ENCODE results near the gene SYCP2L.
"Not testable (repeated sequence)": the region's sequence is repeated elsewhere in the genome, so short reads cannot be mapped to it uniquely, and the experiment has no call there.

Gene SYCP2L

DNA sequence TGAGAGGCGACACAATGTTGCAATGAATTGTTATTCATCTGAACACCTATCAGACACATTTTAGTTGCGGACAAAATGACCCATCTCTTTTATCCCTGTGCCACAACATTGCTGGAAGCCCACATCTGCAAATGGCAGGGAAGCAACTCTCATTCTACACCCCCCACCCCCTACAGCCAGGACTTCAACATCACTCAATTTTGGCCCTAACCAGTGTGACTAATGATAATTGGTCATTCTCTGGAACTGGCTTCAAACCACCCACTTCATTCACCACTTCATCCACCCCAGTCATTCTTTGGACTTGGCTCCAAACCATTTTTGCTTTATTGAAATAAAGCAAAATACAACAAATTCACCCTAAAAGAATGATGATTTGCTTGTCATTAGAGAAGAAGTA is 6.5 kb upstream of the SYCP2L start:
- no peak for DNase-seq

DNA sequence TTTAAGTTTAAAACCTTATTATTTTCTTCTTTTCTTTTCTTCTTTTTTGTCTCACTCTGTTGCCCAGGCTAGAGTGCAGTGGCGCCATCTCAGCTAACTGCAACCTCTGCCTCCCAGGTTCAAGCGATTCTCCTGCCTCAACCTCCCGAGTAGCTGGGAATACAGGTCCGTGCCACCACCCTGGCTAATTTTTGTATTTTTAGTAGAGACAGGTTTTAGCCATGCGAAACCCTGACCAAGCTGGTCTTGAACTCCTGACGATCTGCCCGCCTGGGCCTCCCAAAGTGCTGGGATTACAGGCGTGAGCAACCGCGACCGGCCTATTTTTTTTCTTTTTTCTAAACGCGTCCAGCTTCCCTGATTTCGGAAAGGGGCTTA is 4.6 kb upstream of the SYCP2L start:
- not testable (repeated sequence) for DNase-seq

DNA sequence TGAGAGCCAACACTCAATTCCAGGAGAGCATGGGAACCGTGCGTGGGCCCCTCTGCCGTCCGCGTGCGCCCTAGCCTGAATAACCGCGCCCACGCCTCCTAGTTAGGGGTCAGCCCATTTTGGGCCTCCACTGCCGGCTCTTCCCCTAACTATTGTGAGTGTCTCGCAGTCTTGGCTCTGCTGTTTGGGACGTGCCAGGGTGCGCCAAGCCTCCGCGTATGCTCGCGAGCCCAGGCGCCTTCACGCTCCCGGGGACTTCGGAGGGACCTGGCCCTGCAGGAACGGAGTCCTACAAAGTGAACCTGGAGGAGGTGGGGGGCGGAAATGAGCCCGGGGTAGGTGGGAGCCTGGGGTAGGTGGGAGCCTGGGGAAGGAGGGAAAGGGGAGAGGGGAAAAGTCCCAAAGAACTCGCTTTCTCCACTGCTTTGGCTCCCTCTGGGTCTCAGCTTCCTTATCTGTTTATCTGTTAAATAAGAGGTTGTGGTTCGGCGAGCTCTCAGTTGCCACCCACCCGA is 4.1 kb upstream of the SYCP2L start:
- no peak for DNase-seq

DNA sequence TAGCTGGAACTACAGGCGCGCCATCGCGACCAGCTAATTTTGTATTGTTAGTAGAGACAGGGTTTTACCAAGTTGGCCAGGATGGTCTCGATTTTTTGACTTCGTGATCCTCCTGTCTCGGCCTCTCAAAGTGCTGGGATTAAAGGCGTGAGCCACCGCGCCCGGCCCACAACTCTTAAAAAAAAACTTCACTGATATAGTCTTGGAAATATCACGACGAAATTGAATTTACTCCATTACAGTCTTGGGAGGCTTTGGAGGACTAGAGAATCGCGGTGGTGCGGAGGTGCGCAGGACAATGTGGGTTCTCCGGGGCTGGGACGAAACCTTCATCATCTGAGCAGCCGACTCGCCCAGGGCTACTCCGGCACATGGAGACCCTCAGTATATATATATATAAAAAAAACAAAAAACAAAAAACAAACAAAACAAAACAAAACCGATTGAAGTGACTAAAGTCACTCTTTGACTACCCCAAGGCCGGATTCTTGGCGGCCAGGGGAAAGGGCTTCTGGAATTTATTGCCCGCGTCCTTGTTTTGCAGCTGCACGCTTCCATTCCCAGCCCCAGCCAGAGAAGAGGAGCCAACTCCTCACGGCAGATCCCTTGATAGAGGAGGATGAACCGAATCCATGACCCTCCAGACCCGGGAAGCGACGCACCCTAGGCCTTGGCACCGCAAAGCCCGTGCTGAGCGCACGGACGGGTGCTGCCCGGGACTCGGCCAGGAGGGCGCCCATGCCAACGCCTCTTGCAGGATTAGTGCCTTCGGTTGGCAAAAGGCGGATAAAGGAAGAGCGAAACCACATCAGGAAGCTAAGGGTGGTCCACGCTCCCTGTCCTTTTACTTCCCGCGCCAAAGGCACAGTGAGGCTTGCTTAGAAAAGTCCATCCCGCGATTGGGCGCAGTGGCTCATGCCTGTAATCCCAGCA is 3.3 kb upstream of the SYCP2L start:
- DNase-seq, result no peak

DNA sequence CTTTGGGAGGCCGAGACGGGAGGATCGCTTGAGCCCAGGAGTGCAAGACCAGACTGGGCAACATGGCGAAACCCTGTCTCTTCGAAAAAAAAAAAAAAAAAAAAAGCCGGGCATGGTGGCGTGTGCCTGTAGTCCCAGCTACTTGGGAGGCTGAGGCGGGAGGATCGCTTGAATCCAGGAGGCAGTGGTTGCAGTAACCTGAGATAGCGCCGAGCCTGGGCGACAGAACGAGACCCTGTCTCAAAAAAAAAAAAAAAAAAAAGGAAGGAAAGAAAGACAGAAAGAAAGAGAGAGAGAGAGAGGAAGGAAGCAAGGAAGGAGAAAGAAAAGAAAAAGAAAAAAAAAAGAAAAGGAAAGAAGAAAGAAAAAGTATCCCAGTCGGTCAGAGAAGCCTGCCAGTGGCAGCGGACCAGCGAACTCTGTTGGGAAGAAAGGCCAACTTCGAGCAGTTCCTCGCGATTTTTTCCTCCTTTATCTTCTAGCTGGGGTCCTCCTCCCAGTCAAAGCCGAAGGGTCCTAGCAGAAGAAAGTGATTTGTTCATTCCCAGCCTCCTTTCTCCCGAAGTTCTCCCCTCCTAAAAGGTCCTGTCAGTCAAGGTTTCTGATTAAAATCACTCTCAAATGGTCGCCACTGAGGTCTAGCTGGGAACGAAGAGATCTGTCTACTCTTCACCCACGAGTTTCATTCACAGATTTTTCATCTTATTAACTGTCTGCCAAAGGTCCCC is 2.4 kb upstream of the SYCP2L start:
- no peak for DNase-seq

DNA sequence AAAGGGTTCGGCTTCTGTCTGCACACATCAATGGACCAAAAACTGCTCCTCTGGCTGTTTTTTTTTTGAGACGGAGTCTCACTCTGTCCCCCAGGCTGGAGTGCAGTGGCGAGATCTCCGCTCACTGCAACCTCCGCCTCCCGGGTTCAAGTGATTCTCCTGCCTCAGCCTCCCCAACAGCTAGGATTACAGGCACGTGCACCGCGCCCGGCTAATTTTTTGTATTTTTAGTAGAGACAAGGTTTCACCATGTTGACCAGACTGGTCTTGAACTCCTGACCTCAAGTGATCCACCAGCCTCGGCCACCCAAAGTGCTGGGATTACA is 524 bp upstream of the SYCP2L start:
- not testable (repeated sequence) for DNase-seq

DNA sequence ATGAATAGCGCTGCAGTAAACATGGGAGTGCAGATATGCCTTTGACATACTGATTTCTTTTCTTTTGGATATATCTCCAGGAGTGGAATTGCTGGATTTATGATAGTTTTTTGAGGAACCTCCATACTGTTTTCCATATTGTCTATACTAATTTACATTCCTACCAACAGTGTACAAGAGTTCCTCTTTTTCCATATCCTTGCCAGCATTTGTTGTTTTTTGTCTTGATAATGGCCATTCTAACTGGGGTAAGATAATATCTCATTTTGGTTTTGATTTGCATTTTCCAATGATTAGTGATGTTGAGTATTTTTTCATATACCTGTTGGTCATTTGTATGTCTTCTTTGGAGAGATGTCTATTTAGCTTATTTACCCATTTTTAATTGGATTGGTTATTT is 3.3 kb downstream of the SYCP2L start:
- no peak for DNase-seq

DNA sequence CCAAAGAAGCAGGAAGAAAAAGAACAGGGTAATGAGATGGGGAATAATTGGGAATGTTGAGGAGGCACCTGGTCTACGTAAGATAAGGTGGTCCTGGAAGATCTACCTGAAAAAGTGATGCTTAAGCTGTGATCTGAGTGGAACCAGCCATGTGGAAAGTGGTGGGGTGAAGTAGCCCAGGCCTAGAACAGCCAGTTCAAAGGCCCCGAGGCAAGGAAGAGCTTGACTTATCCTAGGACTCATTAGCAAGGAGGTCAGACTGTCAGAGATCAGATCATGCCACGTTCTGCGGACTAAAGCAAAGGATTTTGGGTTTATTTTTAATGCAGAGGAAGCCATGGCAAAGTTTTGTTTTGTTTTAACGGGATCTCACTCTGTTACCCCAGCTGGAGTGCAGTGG is 5.1 kb downstream of the SYCP2L start:
- no peak for DNase-seq

DNA sequence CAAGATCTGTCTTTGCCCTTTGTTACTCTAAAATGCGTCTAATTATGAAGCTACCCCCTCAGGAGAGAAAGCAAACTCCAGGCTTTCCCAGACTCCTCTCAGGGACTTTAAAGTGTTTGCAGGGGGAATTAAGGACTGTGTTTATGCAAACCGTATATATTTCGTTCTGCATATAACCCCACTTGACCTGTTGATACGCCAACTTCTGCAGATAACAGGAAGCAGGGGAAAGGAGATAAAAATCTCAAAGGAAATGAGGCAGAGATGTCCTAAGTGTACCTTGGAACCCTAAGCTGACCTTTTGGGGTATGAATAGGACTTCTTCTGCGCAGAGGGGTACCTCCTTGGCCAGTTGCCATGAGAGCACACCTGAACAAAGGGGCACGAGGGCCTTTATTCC is 8.1 kb downstream of the SYCP2L start:
- DNase-seq, result no peak

DNA sequence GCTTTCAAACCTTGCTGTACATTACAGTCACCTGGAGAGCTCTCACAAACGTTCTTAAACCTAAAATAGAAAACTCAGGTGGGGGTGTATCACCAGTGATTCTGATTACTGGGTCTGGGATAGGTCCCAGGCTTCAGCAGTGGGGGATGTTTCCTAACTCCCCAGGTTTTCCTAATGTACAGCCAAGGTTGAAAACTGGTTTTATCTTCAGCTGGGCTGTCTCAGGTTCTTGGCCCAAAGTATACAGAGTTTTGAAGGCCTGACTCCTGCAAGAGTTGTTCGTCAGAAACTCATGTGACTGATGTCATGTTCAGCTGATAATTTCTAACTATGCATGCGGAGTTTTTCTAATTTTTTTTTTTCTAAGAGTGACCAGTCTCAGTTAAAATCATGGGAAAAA is 9.8 kb downstream of the SYCP2L start:
- no peak for DNase-seq

DNA sequence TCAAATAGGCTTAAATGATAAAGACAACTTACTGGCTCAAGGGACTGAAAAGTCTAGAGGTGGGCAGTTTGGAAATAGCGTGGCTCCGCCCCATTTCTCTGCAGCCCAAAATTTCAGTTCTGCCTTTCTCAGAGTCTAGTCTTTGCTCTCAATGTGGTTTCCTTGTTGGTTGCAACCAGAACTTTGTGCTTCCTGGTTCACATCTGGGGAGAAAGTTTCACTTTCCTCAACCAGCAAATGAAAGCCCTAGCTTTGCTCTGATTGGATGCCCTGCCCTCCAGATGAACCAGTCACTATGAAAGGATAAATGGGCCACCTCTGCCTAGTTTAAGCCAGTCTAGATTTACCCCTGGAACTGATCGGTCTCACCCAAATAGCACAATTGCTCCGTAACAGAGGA is 14.9 kb downstream of the SYCP2L start:
- DNase-seq, result peak in 1 of 5 donors; percentile 3

DNA sequence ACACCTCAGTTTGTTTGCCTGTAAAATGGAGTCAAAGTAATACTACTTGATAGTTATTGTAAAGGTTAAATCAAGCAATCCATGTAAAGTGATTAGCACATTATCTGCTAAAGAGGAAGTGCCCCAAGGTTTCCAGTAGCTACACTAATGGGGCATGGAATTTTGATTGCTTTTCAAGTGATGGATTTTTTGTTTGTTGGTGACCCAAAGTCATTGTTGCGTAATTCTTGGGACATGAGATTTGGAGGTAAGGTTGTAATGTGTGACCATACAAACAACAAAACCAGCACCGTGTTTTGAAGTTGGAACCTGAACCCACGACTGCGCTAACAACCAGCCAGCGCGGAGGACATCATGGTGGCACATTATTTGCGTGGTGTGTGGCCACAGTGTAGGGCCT is 17.2 kb downstream of the SYCP2L start:
- DNase-seq, result no peak

DNA sequence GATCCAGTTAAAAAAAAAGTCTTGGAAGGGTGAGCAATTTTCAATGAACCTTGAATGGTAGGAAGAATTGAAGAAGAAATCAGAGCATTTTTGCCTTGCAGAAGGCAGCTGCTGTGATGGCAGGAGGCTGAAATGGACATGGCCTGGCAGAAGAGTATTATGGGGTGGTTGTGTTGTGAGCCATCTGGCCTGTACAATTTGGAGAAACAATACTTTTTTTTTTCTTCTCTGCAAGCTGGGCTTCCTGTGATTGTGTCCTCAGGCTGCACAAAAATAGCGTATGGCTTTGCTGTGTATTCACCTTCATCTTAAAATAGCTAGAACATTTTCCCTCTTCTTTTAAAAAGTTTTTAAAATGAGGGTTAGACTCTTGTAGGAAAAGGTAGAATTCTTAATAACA is 21.4 kb downstream of the SYCP2L start:
- no peak for DNase-seq

DNA sequence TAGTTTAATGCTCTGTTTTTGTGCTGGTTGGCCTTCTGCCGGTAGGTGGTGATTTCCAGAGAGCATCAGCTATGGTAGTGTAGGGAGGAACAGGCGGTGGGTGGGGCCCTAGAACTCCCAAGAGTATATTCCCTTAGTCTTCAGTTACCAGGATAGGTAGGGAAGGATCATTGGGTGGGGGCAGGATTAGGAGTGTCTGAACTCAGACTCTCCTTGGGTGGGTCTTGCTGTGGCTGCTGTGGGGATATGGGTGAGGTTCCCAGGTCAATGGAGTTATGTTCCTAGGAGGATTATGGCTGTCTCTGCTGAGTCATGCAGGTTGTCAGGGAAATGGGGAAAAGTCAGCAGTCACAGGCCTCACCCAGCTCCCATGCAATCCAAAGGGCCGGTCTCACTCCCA is 32.7 kb downstream of the SYCP2L start:
- not testable (repeated sequence) for DNase-seq

DNA sequence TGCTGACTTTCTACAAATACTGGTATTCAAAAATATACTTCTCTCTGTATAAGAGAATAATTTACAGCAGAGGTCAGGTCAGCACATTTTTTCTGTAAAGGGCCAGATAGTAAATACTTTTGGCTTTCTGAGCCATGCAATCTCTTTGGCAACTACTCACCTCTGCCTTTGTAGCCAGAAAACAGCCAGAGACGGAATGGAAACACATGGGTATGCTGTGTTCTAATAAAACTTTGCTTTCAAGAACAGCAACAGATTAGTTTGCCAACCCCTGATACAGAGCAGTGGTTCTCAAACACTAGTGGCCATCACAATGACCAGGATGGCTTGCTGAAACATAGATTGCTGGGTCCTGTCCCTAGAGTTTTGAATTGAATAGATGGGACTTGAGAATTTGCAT is 46.3 kb downstream of the SYCP2L start:
- DNase-seq, result no peak

DNA sequence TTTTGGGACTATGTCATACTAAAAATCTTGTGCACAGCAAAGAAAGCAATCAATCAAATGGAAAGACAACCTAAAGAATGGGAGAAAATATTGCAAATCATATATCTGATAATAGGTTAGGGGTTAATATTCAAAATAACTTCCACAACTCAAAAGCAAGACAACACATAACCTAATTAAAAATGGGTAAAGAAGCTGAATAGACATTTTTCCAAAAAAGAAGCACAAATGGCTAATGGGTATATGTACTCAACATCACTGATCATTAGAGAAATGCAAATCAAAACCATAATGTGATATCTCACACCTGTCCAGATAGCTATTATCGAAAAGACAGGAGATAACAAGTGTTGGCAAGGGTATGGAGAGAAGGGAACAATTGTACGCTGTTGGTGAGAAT is 53.0 kb downstream of the SYCP2L start:
- no peak for DNase-seq

DNA sequence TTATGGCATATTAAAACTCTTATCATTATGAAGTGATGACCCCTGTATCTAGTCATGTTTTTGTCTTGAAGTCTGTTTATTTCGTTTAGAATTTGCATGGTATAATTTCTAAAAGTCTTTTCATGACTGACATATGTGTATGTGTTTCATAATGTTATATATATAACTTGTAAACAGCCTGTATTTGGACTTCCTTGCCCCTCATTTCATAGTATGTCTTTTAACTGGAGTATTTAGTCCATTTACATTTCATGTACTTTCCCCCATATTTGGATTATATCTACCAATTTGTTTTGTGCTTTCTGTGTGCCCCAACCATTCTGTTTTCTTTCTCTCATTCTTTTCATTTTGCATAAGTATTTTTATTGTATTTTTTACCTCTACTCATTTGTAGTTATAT is 59.0 kb downstream of the SYCP2L start:
- no peak for DNase-seq

DNA sequence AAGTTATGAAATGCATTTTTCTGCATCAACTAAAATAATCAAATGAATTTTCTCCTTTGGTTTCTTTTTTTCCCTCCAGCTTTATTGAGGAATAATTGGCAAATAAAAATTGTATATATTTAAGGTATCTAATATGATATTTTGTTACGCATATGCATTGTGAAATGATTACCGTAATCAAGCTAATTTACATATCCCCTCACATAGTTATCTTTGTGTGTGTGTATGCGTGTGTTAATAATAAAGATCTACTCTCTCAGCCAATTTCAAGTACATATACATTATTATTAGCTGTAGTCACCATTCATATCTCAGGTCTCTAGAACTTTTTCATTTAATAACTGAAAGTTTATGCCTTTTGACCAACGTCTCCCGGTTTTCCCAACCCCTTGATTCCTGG is 61.1 kb downstream of the SYCP2L start:
- DNase-seq, result no peak

DNA sequence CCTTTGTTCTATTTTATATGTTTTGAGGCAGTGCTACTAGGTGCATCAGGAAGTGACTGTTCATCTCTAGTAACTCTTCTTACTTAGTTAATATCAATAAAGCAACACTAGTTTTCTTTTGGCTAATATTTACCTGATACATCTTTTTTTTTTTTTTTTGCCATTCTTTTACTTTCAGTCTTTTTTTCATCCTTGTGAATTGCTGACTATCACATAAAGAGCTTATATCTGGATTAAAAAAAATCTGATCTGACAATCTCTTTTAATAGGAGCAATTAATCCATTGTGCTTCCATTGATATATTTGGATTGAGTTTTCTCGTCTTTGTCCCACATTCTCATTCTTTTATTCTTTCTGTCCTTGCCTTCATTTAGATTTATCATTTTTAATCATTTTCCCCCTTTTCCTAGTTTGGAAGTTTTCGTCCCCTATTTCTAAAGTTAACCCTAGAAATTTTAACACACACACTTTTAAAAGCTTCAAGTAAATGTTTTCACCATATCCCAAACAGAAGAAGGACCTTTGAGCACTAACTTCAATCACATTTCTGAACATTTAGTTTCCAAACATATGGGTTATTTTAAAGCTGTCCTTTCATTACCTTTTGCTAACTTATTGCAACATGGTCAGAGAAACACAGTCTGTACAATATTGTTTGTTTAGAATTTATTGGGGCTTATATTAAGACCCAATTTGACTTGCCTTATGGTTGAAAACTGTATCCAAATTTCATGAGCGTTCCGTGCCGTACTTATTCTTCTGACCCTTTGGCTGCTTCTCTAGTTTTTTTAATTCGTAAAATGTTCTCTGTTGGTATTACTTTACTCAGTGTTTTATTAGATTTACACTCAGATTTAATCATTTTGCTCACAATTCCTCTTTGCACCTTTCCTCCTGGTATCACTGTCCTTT is 63.0 kb downstream of the SYCP2L start:
- DNase-seq, result no peak

DNA sequence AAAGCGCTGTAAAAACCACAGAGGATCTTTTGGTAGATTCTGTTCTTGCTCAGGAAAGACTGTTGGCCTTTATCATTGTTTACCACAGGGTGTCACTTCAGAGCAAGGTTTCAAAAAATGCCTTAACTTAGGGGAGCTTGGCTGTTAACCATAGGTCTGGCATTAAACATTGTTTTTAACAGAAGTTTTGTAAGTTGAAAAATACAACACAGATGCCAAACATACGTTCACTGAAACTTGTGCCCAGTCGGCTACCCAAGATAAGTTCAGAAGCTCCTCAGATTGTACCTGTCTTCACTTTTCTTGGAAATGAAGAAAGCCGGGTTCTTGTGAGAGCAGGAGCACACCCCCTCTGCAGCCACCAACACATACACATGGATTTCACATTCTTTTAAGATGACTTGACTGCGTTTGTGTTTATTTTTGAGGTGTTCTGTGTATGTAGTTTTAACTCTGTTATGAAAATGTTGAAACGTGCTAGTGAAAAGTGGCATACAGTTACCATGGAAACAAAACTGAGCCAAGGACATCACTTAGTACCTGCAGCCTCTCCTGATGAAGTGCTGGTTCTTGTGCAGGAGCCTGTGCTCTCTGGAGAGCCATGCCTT is 64.9 kb downstream of the SYCP2L start:
- no peak for DNase-seq

DNA sequence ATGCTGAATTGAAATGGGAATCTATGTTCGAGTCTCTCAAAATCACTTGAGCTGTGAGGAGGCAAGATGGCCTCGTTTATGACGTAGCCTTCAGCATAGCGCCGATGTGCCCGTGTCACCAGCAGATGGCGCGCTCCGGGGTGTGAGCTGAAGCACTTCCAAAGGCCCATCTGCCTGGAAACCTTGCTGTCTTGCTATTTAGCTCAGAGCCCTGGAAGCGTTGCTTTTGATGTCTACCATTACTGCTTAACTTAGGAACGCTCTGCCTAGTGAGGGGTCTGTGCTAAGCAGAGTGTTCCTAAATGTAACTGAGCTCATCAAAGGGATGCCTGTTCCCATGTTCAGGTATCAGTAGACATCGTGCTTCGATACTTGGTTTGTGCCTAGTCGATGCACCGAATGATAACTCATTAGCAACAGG is 67.7 kb downstream of the SYCP2L start:
- peak; percentile 17 to 61 (median 33) for DNase-seq

DNA sequence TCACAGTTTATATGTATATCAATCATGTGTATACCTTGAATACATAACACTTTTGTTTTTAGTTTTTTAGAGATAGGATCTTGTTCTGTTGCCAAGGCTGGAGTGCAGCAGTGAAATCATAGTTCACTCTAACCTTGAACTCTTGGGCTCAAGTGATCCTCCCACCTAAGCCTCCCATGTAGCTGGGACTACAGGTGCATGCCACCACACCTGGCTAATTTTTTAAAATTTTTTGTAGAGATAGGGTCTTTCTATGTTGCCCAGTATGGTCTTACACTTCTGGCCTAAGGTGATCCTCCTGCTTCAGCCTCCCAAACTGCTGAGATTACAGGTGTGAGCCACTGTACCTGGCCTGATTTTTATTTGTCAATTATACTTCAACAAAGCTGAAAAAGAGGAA is 69.9 kb downstream of the SYCP2L start:
- no peak for DNase-seq

All from T-helper 1 cell (primary cell).